Mucosa of gallbladder (tissue), 1 donor: ENCODE results near the gene LACTB. TPM values are rescaled to one million over a fixed set of nuclear protein-coding genes. Genes with fewer than 3 reads are reported as not detected.

ENCODE experiments used
- DNase-seq: peaks from one replicate; pipeline ENCODE4 v3.0.0-alpha.2; 2020; ENCODE audit warnings: low spot score
- total RNA-seq: library from RNA; stranded (reverse); gene quantifications from one replicate; pipeline ENCODE4 v1.2.1, GENCODE V29; 2021
- donor health status: DM: no; HTN: no; CAD: no.

LACTB gene
- total RNA-seq, 1 donor from 2014 or later = 20.7 TPM

- DNase-seq = no peak
These were observed 54.6 kb downstream of the LACTB start for GRCh38 chr15:63176302-63176701.

GRCh38 chr15:63178034-63178433 lies 56.4 kb downstream of the LACTB start:
- DNase-seq = no peak

- DNase-seq = no peak
These were observed 59.1 kb downstream of the LACTB start for GRCh38 chr15:63180746-63181145.

- no peak for DNase-seq
These were observed 60.0 kb downstream of the LACTB start for GRCh38 chr15:63181648-63182047.

GRCh38 chr15:63185206-63185605 lies 63.5 kb downstream of the LACTB start:
- DNase-seq = no peak

- no peak for DNase-seq
These were observed 64.4 kb downstream of the LACTB start for GRCh38 chr15:63186065-63186464.

- DNase-seq = no peak
These were observed 66.0 kb downstream of the LACTB start for GRCh38 chr15:63187589-63188226.

GRCh38 chr15:63188247-63188925 lies 66.7 kb downstream of the LACTB start:
- no peak for DNase-seq

GRCh38 chr15:63188926-63189871 lies 67.5 kb downstream of the LACTB start, which contains the start of gene RAB8B:
TSS of gene RAB8B (plus strand) at chr15:63189606. CDS start at chr15:63189625, 19 bp downstream.
- peak; percentile 98 for DNase-seq

- DNase-seq = no peak
These were observed 68.5 kb downstream of the LACTB start for GRCh38 chr15:63189941-63190768.

GRCh38 chr15:63190769-63191649 lies 69.3 kb downstream of the LACTB start:
- no peak for DNase-seq

Other genes with a start within 250 kb of the LACTB start
- gene TPM1, start 79.1 kb upstream of the LACTB start, total RNA-seq = 1,361 TPM
- gene RPS27L, start 35.6 kb downstream of the LACTB start, total RNA-seq = 179 TPM
- 41.4 TPM for gene RAB8B, start 67.7 kb downstream of the LACTB start, total RNA-seq
- gene APH1B, start 155.7 kb downstream of the LACTB start, total RNA-seq = 28.1 TPM